ENCODE measurements around the gene COMP.

Gene COMP

GRCh38 chr19:18762125-18763023 lies 28.7 kb downstream of the COMP start:
- TF ChIP-seq TOX (CRISPR knock-in tag; IDR thresholded peaks at IDR 0.05; ENCODE audit: borderline replicate concordance), result no peak
- no peak for TF ChIP-seq CSDC2 (CRISPR knock-in tag; IDR thresholded peaks at IDR 0.05)
- TF ChIP-seq ZNF8 (CRISPR knock-in tag; IDR thresholded peaks at IDR 0.05), result no peak
- TF ChIP-seq ZFP3 (CRISPR knock-in tag; IDR thresholded peaks at IDR 0.05), result no peak
- TF ChIP-seq CREB5 (CRISPR knock-in tag; IDR thresholded peaks at IDR 0.05; ENCODE audit: low read depth), result no peak
- no peak for TF ChIP-seq PATZ1 (CRISPR knock-in tag; IDR thresholded peaks at IDR 0.05; ENCODE audit: borderline replicate concordance)
- TF ChIP-seq POU6F1 (CRISPR knock-in tag; IDR thresholded peaks at IDR 0.05; ENCODE audit: borderline replicate concordance, low read depth), result no peak
- TF ChIP-seq ZNF565 (CRISPR knock-in tag; conservative IDR thresholded peaks at IDR 0.05; ENCODE audit: low read depth), result no peak
- TF ChIP-seq RARB (CRISPR knock-in tag; IDR thresholded peaks at IDR 0.05), result no peak
- no peak for TF ChIP-seq GLIS3 (CRISPR knock-in tag; IDR thresholded peaks at IDR 0.05)
- no peak for TF ChIP-seq ZFP30 (CRISPR knock-in tag; IDR thresholded peaks at IDR 0.05)
- no peak for TF ChIP-seq ESRRG (CRISPR knock-in tag; IDR thresholded peaks at IDR 0.05)
- no peak for TF ChIP-seq TSHZ2 (CRISPR knock-in tag; IDR thresholded peaks at IDR 0.05)
- peak; percentile 76 for ATAC-seq

- TF ChIP-seq CSDC2 (CRISPR knock-in tag; IDR thresholded peaks at IDR 0.05), result no peak
- TF ChIP-seq ISL1 (CRISPR knock-in tag; IDR thresholded peaks at IDR 0.05), result no peak
- no peak for TF ChIP-seq ZNF70 (CRISPR knock-in tag; IDR thresholded peaks at IDR 0.05)
- TF ChIP-seq PATZ1 (CRISPR knock-in tag; IDR thresholded peaks at IDR 0.05; ENCODE audit: borderline replicate concordance), result no peak
- TF ChIP-seq ZNF8 (CRISPR knock-in tag; IDR thresholded peaks at IDR 0.05), result no peak
- TF ChIP-seq OSR1 (CRISPR knock-in tag; IDR thresholded peaks at IDR 0.05), result no peak
- ATAC-seq, result no peak
Measured at GRCh38 chr19:18761531-18762110, 29.5 kb downstream of the COMP start.

GRCh38 chr19:18760440-18761383 lies 30.4 kb downstream of the COMP start:
- no peak for TF ChIP-seq POU6F1 (CRISPR knock-in tag; IDR thresholded peaks at IDR 0.05; ENCODE audit: borderline replicate concordance, low read depth)
- no peak for ATAC-seq

All from SK-N-SH treated with all-trans-retinoic acid at 6 μM for 48 hours (cell line).